ENCODE data around the gene CEP350.
"Not testable (repeated sequence)": the region's sequence is repeated elsewhere in the genome, so short reads cannot be mapped to it uniquely, and the experiment has no call there.

The CEP350 gene

DNA sequence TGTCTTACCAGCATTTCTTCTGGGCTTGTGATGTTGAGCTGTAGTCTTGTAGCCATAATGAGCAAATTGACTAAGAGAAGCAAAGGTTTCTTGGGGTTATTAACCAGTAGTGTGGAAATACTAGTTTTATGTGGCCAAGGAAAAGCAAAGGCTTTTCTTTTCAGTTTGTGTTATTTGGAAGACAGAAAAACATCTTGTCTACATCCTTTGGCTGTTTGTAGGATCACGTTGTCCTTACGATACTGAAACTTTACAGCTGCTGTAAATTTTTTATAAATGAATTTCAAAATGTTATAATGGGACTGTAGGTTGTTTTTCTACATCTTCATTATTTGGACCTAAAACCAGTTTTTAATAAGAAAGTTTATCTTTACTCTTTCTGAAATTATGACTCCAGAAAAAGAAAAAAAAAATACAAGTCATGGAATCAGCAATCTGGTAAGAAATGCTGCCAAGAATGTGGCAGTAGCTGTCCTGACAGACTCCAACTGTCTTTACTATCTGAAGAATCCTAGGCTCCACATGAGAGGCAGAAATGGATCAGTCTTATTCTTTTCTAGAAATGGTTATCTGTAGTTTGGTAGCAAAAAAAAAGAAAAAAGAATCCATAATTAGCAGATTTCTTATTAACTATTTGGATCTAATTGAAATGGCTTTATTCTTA, 158.5 kb downstream of the CEP350 start:
- intact Hi-C loops (cut with DNase I) = no loop called here
- no peak for DNase-seq

DNA sequence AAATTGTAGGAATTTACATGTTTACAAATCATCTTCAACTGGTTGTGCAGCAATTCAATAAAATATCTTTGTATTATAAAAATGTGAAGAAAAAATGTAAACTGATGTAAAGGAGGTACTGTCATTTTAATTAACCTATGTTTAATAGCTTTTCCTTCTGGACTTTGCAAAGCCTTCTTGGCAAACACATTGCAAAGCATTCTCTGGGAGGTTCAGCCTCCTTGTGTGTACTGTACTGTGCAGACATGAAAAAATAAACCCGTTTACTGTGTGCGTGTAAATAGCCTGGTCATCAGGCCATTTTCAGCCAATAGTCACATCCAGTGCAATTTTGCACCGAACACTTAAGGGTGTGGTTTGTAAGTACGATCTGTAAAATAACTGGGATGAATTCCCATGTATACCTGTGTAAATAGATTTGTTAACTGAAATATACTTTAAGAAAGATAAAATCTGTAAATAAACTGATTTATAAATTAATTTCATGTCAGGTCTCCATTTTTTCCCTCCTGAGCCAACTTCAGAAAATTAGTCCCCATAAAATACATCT, 159.9 kb downstream of the CEP350 start:
- no peak for DNase-seq
- intact Hi-C loops (cut with DNase I) = no loop called here

DNA sequence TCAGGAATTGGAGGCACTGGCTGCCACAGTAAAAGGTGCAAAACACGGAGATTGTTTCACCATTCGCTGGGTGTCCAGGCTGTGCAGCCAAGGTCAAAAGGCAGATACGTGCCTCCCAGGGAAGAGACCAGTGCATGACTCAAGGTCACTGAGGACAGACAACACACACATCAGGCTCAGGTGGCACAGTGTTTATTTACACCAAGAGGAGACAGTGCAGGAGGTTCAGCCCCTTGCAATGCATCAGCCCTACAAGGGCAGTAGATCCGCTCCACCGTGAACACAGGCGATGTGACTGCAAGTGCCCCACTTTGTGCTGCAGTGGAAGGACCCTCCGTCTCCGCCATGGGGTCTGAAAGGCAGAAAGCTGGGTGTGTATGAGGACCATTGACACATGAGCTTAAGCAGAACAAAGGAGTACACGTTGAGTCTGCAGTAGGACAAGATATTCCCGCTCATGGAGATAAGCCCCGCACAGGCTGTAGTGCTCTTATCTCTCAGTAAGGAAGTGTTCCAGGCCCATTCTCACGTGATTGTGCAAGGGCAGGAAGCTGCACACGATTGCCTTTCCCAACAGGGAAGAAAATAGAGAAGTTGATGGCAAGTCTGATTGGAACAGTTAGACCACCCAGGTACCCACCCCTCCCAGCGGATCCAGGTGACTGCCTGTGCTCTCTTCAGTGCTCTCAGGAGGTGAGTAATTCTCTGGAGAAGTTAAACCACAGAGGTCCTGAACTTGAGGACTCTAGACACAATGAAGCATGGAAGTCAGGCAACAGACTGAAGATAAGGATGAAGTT, 162.6 kb downstream of the CEP350 start:
- intact Hi-C loops (cut with DNase I) = no loop called here
- no peak for DNase-seq

DNA sequence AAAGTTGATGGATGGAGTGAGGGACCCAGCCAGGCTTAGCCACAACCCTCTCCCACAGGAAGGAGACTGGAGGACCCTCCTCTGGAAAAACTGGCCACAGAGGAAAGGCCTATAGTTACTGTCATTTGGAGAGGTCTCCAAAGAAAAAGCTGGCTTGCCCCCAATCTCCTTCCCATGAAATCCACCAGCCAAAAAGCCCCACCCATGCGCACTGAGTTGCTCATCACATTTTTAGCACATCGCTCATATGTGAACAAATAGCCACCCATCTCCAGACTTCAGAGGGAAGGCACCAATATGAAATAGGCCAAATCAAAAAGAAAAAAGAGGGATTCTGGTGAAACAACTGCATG, 163.1 kb downstream of the CEP350 start:
- DNase-seq = no peak
- intact Hi-C loops (cut with DNase I) = no loop called here

DNA sequence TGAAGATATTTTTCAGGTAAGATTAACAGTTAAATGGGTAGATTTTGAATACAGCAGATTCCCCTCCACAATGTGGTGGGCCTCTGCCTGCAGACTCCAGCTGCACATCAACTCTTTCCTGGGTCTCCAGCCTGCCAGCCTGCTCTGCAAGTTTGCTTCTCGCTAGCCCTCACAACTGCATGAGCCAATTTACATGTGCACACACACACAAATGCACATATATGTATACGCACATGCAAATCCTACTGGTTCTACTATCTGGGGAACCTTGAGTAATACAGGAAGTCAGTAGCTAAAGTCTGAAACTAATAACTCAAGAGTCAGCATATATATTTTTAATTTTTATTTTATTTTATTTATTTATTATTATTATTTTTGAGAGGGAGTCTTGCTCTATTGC, 165.2 kb downstream of the CEP350 start:
- intact Hi-C loops (cut with DNase I) = no loop called here
- no peak for DNase-seq

DNA sequence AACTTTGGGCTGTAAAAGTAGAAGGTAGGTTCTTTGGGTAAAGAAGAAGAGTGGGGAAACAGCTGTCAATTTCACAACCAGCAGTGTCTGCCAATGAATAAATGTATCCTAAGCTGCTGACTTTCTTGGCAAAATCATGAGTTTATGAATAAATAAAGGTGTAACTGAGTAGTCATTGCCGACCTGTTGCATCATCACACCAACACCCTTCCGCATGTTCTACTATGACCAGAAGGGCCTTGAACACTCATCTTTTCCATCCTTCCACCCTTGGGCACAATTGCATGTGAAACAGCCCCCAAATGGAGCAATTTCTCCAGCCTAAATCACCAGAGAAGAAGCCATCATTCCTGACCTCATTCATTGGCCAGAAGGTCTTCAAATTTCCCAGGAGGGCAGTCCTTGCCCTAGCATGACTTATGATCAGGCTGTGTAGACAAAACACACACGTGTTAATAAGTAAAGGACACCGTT, 168.9 kb downstream of the CEP350 start:
- intact Hi-C loops (cut with DNase I) = no loop called here
- no peak for DNase-seq

DNA sequence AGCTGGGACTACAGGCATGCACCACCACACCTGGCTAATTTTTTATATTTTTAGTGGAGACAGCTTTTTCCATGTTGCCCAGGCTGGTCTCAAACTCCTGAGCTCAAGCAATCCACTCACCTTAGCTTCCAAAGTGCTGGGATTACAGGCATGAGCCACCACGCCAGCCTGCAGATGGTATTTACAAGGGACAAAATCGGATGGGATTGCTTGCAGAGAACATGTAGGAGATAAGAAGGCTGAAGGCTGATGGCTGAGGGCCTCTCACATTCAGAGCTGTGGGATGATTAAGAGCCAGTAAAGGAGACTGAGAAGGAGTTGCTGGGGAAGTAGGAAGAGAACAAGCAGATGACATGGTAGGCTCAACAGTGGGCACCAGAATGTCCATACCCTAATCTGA, 176.0 kb downstream of the CEP350 start:
- intact Hi-C loops (cut with DNase I) = no loop called here
- DNase-seq = no peak

DNA sequence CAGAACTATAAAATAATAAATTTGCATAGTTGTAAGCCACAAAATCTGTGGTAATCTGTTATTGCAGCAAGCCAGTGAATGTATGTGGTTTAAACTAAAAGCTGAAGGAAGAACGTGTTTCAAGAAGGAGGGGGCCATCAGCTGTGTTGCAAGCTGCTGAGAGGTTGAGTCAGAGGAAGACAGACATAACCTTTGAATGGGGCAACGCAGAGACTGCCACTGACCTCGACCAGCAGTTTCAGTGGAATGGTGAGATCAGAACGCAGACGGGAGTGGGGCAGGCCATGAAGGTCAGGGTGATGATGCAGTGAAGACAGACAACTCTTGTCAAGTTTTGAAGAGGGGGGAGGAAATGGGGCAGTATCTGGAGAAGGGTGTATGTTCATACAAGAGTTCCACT, 176.9 kb downstream of the CEP350 start:
- intact Hi-C loops (cut with DNase I) = no loop called here
- DNase-seq = no peak

DNA sequence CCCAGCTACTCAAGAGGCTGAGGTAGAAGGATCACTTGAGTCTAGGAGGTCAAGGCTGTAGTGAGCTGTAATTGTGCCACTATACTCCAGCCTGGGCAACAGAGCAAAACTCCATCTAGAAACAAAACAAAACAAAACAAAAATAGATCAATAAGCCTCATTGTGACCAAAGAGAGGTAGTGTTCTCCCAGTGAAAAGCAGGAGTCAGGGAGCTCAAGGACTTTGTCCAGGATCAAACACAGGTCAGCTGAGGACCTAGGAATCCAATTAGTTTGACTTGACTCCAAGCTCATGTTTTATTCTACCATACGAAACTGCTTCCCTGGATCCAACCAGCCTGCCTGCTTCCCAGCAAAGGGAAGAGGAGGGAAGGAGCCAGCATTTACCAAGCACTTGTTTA, 178.6 kb downstream of the CEP350 start:
- intact Hi-C loops (cut with DNase I) = no loop called here

DNA sequence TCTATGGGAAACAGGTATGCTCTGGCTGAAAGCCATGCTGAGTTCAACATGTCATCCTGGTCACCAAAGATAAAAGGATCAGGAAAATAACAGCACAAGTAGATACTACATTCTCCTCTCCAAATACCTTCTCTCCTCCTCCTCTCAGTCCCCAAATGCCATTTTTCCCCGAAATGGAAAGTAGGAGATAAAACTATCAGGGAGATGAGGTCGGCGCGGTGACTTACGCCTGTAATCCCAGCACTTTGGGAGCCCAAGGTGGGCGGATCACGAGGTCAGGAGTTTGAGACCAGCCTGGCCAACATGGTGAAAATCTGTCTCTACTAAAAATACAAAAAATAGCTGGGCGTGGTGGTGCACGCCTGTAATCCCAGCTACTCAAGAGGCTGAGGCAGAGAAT, 179.1 kb downstream of the CEP350 start:
- intact Hi-C loops (cut with DNase I); DNase-seq: not testable (repeated sequence)

More for the DNA sequence above, 178.6 kb downstream of the CEP350 start:
- DNase-seq = no peak

DNA sequence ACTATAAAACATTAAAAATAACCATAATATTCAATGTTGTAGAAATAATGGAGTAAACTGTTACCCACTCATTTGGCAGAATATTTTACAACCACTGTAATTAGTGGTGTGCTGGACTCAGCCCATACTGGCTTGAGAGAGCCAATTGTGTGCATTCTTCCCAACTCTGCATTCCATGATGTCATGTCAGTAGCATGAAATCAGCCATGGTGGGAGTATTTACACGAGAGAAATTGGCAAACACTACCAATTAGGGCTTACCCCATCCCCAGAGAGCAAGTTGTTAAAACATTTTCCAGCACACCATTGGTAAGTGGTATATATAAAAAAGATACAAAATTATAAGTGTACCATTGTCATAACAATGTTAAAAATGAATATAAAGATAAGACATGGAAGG, 180.9 kb downstream of the CEP350 start:
- intact Hi-C loops (cut with DNase I) = no loop called here
- DNase-seq = no peak

DNA sequence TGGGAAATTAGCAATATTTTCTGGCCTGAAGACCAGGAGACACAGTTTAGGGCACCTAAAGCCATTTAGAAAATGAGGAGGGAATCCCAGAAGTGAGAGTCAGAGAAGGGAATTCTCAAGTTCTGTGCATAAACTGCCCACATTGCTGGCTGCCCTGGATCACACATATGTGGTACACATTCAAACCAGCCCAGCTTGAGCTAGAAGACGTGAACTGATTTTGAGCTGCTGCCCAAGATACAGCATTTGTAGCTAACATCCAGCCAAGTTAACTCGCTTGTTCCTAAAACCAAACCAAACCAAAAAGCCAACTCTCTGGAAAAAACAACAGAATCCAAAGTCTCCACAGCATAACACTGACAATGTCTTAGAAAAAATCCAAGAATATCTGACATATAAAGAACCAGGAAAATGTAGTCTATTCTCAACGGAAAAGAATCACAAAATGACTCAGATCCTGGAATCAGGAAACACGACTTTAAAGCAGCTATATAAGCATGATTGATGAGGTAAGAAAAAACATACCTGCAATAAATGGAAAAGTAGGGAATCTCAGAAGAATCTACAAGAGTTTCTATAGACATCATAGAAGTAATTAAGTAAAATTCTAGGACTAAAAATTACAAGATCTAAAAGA, 181.8 kb downstream of the CEP350 start:
- intact Hi-C loops (cut with DNase I) = no loop called here
- no peak for DNase-seq

DNA sequence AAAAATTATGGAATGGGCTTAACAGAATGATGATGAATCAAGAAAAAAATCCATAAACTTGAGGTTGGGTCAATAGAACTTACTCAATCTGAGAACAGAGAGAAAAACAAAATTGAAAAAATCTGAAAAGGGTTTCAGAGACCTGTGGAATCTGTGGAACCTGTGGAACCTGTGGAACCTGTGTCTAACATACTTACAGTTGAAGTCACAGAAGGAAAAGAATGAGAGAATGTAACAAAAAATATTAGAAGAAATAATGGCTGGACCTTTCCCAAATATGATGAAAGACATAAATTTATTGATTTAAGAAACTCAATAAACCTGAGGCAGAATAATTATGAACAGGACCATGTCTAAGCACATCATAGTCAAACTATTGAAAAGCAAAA, 182.4 kb downstream of the CEP350 start:
- no peak for DNase-seq

DNA sequence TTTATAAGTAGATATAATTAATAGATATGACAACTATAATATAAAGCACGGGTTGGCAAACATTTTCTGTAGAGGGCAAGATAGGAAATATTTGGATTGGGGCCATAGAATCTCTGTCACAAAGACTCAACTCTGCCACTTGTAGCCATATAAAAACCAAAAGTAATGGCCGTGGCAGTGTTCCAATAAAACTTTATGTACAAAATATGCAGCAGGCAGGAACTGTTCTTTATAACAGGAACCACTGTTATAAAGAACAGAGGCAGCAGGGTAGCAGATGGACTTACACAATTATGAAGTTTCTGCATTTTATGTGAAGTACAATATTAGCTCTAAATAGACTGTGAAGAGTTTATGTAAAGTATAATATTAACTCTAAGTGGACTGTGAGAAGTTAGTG, 183.2 kb downstream of the CEP350 start:
- no peak for DNase-seq
- intact Hi-C loops (cut with DNase I) = no loop called here

More for the DNA sequence above, 182.4 kb downstream of the CEP350 start:
- intact Hi-C loops (cut with DNase I) = no loop called here

DNA sequence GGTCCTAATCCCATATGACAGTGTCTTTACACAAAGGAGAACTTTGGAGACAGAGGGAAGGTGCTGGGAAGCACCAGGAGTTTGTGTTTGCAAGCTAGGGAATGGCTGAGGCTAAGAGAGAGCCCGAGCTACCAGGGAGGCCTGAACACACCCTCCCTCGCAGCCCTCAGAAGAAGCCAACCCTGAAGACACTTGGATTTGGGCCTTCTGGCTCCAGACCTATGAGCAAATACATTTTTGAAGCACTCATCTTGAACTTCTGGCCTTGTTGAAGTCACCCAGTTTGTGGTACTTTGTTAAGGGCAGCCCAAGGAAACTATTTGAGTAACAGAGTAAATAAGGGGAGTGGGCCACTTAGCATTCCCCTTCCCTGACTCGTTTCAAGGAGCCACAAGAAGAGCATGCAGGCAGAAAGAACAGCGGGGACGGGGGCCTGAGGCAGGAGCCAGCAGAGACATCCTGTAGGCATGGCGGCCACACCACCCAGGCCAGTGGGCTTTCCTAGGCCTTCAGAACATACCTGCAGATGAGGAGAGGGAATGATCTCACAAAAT, 186.8 kb downstream of the CEP350 start:
- intact Hi-C loops (cut with DNase I) = no loop called here
- no peak for DNase-seq

DNA sequence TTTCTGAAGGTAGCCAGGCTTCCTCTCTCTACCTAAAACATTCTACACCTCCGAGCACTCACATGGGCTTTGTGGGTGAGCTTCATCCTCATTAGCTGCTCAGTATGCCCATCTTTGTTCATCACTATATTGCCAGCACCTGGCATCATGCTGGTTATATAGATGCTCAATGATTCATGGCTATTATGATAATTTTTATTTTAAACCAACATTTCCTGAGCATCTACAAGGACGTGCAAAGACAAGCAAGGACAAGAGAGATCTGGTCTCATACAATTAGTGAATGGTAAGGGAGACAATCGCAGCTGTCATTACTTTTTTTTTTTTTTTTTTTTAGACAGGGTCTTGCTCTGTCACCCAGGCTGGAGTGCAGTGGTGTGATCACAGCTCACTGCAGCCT, 188.7 kb downstream of the CEP350 start:
- intact Hi-C loops (cut with DNase I) = no loop called here
- no peak for DNase-seq

DNA sequence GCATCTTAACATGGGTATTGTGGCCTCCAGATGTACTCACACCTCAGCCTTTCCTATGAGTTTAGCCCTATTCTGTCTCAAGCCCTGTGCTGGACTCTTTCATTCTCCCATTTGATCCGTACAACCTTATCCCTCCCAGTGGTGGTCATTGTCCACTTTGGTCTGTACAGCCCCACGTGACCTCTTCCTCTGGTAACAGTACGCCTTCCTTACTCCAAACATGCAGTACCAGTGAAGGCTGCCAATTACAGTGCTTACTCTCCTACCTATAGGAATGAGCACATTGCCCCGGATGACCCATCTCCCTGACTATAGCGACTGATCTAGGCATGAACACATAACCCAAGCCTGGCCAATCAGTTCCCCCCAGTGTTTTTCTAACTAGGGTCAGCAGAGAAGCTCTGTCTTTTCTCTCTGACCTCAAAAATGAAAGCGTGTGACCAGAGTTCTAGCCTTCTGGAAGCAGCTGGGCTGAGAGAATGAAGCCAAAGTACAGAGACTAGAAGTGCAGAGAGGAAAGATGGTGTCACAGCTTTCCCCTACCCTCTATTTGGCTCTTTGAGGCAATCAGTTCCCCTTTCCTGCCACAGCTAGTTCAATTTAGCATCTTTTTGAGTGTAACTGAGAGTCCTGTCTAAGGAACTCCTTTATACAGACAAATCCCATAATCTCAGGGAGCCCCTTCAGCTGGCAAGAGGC, 190.2 kb downstream of the CEP350 start:
- DNase-seq = no peak
- intact Hi-C loops (cut with DNase I) = no loop called here

DNA sequence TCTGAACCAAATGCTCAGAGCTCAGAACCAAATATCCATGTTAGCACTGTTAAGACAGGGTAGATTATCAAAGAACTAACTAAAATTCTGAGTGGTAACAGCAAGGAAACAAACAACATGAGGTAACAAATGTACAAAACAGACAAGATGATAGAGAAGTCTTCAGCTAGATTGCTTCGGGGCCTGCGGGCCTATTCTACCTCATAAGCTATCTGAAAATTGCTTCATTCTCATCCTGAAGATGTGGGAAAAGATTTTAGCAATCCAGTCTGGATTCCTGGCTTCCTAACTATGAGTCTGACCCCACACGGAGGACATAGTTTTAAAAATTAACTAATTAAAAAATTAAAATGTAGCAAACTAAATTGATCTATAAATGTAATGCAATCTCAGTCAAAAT, 190.8 kb downstream of the CEP350 start:
- intact Hi-C loops (cut with DNase I) = no loop called here
- no peak for DNase-seq

DNA sequence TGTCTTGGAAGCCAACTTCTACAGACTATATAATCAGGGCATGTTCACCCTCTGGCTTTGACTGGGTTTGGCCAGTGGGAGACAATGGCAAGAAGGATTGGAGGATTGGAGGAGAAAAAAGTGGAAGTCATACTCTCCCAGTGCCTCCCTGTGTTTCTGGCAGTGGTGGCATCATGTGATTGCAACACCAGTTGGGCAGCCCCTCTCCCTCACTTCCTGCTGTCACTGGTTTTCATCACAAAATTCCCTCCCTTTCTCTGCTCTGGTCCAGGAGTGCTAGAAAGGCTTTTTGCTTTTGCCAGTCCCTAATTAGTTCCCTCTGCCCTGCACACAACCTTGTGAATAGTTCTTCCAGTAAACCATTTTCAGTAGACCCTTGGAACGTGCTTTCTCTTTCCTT, 196.4 kb downstream of the CEP350 start:
- intact Hi-C loops (cut with DNase I) = loop anchor here (10.0 kb wide), 1 partner anchor 874 kb away; the partner anchor contains the start of gene STX6
- DNase-seq = no peak

DNA sequence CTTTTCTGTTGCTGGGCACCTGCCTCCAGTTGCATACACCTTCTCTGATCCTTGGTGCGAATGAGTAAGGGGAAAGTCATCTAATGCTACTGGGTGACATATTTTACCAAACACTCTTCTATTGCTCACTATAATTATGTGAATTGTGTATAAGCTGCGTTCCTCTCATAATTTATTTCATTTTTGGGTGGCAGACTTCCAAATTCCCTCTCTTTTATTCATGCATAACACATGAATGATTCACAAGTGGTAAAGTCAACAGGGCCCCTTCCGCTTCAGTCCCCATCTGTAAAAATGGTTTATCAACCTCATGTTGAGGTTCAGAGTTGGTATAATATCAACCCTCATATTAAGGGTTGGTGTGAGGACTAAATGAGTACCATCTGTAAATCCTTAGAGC, 196.9 kb downstream of the CEP350 start:
- no peak for DNase-seq
- intact Hi-C loops (cut with DNase I) = loop anchor here (10.0 kb wide), 1 partner anchor 873 kb away; the partner anchor contains the start of gene STX6

All from posterior cingulate gyrus (tissue), 11 donors.